ENCODE data around the gene UBQLNL.

GRCh38 chr11:5516599-5516998 lies at the start of gene UBQLNL:
- no peak for TF ChIP-seq CTCF (IDR thresholded peaks at IDR 0.05 in 8 of 11, conservative IDR thresholded peaks at IDR 0.05 in 3 of 11)
- TF ChIP-seq POLR2A (IDR thresholded peaks at IDR 0.05), result no peak
